Neural crest cell (in vitro differentiated cells): ENCODE measurements around the gene MED8. TPM values are rescaled to one million over a fixed set of nuclear protein-coding genes. Genes with fewer than 3 reads are reported as not detected.

Experiments used
- DNase-seq: peaks from one replicate; pipeline ENCODE4 v3.0.0; 2021; ENCODE audit warnings: low read depth, mixed read lengths, low spot score
- H3K27ac Mint-ChIP-seq: one replicate; pipeline ENCODE4 v1.8.0; 2021; ENCODE audit warnings: mild to moderate bottlenecking, mixed read lengths; ENCODE audit not compliant: unreplicated experiment
- H3K27me3 Mint-ChIP-seq: 2 replicates; pipeline ENCODE4 v1.8.0; 2021; ENCODE audit warnings: low read depth, mild to moderate bottlenecking, mixed read lengths
- H3K36me3 Mint-ChIP-seq: 2 replicates; pipeline ENCODE4 v1.8.0; 2021; ENCODE audit warnings: low read depth, mild to moderate bottlenecking, mixed read lengths
- H3K4me1 Mint-ChIP-seq: 2 replicates; pipeline ENCODE4 v1.8.0; 2021; ENCODE audit warnings: mixed read lengths
- H3K4me3 Mint-ChIP-seq: one replicate; pipeline ENCODE4 v1.8.0; 2021; ENCODE audit warnings: mild to moderate bottlenecking, mixed read lengths
- H3K9me3 Mint-ChIP-seq: 2 replicates; pipeline ENCODE4 v1.8.0; 2021; ENCODE audit warnings: mixed read lengths
- total RNA-seq: library from RNA; stranded (reverse); gene quantifications from 2 replicates; pipeline ENCODE4 v1.2.1, GENCODE V29; 2021
- TF ChIP-seq, protein P1 (sequence below): fragments of 200-600 bp; sonication (generic); conservative IDR thresholded peaks from 2 replicates; pipeline ENCODE4 v1.5.0; 2021; ENCODE audit warnings: antibody characterized with exemption, mild to moderate bottlenecking

MED8 gene
- total RNA-seq, 1 donor from 2014 or later = 33.9 TPM

GRCh38 chr1:43432171-43432860 is 42.7 kb upstream of the MED8 start:
- H3K4me1 Mint-ChIP-seq = peaks cover 27% of the 10 kb centered on the region
- H3K9me3 Mint-ChIP-seq = no peaks in the 10 kb centered on the region
- H3K27me3 Mint-ChIP-seq = no peaks in the 10 kb centered on the region
- no peak overlapping the region for H3K4me3 Mint-ChIP-seq
- no peak overlapping the region for H3K27ac Mint-ChIP-seq
- no peak for DNase-seq
- TF ChIP-seq, protein P1, sequence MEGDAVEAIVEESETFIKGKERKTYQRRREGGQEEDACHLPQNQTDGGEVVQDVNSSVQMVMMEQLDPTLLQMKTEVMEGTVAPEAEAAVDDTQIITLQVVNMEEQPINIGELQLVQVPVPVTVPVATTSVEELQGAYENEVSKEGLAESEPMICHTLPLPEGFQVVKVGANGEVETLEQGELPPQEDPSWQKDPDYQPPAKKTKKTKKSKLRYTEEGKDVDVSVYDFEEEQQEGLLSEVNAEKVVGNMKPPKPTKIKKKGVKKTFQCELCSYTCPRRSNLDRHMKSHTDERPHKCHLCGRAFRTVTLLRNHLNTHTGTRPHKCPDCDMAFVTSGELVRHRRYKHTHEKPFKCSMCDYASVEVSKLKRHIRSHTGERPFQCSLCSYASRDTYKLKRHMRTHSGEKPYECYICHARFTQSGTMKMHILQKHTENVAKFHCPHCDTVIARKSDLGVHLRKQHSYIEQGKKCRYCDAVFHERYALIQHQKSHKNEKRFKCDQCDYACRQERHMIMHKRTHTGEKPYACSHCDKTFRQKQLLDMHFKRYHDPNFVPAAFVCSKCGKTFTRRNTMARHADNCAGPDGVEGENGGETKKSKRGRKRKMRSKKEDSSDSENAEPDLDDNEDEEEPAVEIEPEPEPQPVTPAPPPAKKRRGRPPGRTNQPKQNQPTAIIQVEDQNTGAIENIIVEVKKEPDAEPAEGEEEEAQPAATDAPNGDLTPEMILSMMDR = no peak
- peaks cover 18% of the 10 kb centered on the region for H3K36me3 Mint-ChIP-seq

DNA sequence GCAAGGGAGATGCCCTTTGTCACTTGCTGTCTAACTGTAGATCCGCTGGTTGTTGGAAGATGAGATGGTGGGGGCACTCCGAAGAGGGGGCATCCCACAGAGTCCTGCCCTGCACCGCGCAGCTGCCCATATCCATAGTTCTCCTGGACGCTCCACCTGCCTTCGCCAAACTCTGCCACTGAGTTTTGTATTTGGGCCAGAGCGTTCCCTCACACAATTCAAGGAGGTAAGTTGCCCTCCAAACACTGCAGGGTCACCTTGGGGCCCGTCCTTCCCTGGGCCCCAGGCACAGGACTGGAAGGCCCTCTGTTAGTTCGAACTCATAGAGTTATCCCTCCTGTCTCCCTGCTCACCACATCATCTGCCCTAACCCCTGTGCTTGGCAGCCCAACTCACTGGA is 42.1 kb upstream of the MED8 start:
- H3K9me3 Mint-ChIP-seq = no peaks in the 10 kb centered on the region
- H3K36me3 Mint-ChIP-seq = peaks cover 20% of the 10 kb centered on the region
- H3K4me1 Mint-ChIP-seq = peaks cover 20% of the 10 kb centered on the region
- no peak for DNase-seq
- H3K4me3 Mint-ChIP-seq = no peak overlapping the region
- H3K27ac Mint-ChIP-seq = no peak overlapping the region
- TF ChIP-seq, protein P1 = no peak
- H3K27me3 Mint-ChIP-seq = no peaks in the 10 kb centered on the region

GRCh38 chr1:43430831-43431230 is 41.2 kb upstream of the MED8 start:
- Mint-ChIP-seq H3K27ac (no peak overlapping the region), H3K9me3 (no peaks in the 10 kb centered on the region), H3K27me3 (no peaks in the 10 kb centered on the region), H3K36me3 (peaks cover 21% of the 10 kb centered on the region), H3K4me1 (peaks cover 12% of the 10 kb centered on the region), H3K4me3 (no peak overlapping the region)
- no peak for DNase-seq
- TF ChIP-seq, protein P1 = no peak

DNA sequence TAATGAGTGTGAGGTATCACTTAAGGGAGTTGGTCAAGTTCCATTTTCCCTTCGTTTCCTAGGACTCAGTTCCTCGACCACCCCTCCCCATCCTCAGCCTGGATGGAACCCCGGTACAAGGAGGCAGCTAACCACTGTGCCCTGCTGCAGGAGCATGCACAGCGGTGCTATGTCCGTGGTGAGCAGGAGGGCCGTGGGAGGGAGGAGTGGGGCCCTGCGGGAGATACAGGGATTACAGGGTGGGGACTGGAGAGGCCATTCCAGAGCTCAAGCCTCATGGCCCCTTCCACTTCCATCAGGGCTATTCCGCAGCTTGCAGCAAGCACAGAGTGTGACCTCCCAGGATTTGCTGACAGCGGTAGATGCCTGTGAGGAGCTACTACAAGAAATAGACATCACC is 38.3 kb upstream of the MED8 start:
- Mint-ChIP-seq H3K27me3 (no peaks in the 10 kb centered on the region), H3K27ac (peak overlapping the region; percentile 27), H3K4me3 (no peak overlapping the region), H3K4me1 (no peaks in the 10 kb centered on the region), H3K9me3 (no peaks in the 10 kb centered on the region), H3K36me3 (peaks cover 18% of the 10 kb centered on the region)
- no peak for DNase-seq
- TF ChIP-seq, protein P1 = no peak

DNA sequence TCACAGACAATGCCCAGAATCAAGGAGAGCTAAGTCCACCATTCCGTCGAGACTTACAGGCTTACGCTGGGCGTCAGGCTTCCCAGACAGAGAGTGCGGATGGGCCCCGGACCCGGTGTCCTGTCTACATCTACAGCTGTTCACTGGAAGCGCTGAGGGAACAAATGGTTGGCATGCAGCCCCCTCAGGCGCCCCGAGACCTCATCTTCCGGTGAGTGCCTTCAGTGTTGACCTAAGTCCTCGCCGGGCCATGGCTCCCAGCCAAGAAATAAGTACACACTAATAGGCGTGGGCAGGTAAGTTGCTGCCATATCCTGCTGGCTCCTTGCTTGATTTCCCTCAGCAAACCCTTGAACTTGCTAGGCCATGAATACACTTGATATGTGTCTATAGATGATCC is 37.9 kb upstream of the MED8 start:
- H3K9me3 Mint-ChIP-seq = no peaks in the 10 kb centered on the region
- peaks cover 18% of the 10 kb centered on the region for H3K36me3 Mint-ChIP-seq
- H3K4me1 Mint-ChIP-seq = no peaks in the 10 kb centered on the region
- no peak overlapping the region for H3K4me3 Mint-ChIP-seq
- DNase-seq = no peak
- no peaks in the 10 kb centered on the region for H3K27me3 Mint-ChIP-seq
- H3K27ac Mint-ChIP-seq = no peak overlapping the region
- TF ChIP-seq, protein P1 = no peak
